Measurements from ENCODE around the gene TRIM71.

DNA sequence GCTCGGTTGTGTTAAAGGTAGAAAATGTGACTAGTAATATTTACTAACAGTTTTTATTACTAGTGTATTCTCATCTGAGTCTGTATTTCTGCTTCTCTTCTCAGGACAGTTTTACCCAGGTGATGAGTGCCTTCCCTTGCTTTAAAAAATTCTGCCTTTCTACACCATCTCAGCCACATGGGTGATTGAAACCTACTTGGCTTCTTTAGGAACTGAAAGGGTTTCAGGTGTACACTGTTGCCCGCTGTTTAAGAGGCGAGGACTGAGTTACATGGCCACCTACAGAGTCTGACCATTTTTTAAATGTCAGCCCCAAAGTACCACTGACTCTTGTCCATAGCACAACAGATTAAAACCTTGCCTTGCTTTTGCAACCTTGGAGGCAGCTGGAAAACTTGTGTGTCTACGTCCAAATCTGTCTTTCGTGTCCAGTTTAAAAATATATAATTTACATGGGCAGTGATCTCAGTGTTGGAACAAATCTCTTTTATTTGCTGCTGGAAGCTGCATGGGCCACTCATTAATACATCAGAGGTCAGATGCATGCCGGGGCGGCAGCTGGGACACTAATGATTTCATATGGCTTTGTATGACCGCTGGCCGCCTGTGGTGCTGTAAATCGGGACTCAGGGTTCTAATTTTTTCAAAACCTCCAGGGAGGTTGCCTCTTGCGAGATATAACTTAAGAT, 44.6 kb downstream of the TRIM71 start:
- TF ChIP-seq, protein P1, sequence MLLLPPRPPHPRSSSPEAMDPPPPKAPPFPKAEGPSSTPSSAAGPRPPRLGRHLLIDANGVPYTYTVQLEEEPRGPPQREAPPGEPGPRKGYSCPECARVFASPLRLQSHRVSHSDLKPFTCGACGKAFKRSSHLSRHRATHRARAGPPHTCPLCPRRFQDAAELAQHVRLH (tag by site-specific recombination; IDR thresholded peaks at IDR 0.05), result no peak
- no peak for TF ChIP-seq BCL6B (tag by site-specific recombination; IDR thresholded peaks at IDR 0.05)
- TF ChIP-seq ZNF529 (tag by site-specific recombination; IDR thresholded peaks at IDR 0.05; ENCODE audit: insufficient replicate concordance), result no peak
- TF ChIP-seq REST (tag by site-specific recombination; IDR thresholded peaks at IDR 0.05), result no peak
- TF ChIP-seq, protein P2, sequence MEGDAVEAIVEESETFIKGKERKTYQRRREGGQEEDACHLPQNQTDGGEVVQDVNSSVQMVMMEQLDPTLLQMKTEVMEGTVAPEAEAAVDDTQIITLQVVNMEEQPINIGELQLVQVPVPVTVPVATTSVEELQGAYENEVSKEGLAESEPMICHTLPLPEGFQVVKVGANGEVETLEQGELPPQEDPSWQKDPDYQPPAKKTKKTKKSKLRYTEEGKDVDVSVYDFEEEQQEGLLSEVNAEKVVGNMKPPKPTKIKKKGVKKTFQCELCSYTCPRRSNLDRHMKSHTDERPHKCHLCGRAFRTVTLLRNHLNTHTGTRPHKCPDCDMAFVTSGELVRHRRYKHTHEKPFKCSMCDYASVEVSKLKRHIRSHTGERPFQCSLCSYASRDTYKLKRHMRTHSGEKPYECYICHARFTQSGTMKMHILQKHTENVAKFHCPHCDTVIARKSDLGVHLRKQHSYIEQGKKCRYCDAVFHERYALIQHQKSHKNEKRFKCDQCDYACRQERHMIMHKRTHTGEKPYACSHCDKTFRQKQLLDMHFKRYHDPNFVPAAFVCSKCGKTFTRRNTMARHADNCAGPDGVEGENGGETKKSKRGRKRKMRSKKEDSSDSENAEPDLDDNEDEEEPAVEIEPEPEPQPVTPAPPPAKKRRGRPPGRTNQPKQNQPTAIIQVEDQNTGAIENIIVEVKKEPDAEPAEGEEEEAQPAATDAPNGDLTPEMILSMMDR (tag by site-specific recombination; IDR thresholded peaks at IDR 0.05), result no peak
